ENCODE data around the gene NEIL3. TPM values are rescaled to one million over a fixed set of nuclear protein-coding genes. Genes with fewer than 3 reads are reported as not detected.

NEIL3 gene
- total and polyA plus RNA-seq, 2 donors (not counting 1 experiment from before 2014, with no cell fraction given) = 4.5 to 5.2 TPM

DNA sequence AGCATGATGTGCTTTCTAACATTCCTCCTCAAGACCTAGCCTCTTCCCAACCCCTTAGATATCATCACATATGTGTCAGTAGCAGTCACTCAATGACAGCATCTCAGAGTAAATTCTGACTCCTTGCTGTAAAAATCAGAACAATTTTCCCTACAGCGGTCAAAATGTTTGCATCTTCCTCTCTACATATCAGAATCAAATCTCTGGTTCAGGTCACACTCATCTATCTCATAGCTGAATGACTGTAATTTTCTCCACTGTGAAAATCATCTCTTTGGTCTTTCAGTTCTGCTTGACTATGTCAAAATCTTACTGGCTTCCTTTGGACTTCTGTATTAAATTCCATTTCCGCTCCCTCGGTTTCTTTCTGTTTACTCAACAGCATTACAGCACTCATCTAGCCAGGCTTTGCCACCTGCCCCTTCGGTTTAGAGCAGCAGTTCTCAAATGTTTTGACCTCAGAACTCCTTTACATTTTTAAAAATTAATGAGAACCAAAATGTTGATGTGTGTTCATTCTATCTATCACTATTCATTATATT, 75.3 kb downstream of the NEIL3 start:
- no peak overlapping the region for H3K27ac ChIP-seq (ENCODE audit: insufficient read depth, low read length)

DNA sequence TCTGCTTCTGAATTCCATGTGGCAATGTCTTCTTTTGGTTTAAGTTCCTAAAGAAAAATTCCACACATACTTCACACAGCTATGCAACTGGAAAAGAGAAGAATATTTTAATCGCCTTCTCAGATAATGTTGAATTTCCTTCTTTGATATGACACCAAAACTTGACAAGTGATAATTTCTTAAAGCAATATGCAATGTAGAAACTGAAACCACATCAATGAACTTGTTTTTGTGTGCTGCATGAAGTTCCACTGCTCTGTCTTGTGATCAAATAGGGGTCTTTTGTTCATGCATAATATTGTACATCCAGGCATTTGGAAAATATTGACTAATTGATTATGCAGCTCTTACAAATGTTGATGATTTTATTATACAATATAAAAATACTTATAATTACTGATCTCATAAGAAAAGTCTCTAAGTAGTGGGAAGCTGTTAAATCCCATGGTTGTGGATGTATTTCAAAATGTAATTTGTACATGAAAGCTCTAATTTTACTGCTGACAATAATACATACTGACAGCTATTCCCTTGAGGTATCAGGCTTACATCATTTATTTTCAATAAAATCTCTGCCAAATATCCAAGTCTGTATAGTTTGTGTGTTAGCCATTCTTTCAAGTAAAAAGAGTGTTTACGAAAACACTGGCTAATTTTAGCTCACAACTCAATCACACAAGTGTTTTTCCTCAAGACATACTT, 76.1 kb downstream of the NEIL3 start:
- no peak overlapping the region for H3K4me3 ChIP-seq (replicated peaks in 1 of 4; ENCODE audit: control extremely low read depth in 1 of 4, insufficient read depth in 1 of 4, low read depth in 3 of 4, low read length in 4 of 4)

More for the DNA sequence above, 75.3 kb downstream of the NEIL3 start:
- no peak overlapping the region for H3K4me2 ChIP-seq (ENCODE audit: extremely low read depth, insufficient read depth, low read length)
- TF ChIP-seq, protein P1, sequence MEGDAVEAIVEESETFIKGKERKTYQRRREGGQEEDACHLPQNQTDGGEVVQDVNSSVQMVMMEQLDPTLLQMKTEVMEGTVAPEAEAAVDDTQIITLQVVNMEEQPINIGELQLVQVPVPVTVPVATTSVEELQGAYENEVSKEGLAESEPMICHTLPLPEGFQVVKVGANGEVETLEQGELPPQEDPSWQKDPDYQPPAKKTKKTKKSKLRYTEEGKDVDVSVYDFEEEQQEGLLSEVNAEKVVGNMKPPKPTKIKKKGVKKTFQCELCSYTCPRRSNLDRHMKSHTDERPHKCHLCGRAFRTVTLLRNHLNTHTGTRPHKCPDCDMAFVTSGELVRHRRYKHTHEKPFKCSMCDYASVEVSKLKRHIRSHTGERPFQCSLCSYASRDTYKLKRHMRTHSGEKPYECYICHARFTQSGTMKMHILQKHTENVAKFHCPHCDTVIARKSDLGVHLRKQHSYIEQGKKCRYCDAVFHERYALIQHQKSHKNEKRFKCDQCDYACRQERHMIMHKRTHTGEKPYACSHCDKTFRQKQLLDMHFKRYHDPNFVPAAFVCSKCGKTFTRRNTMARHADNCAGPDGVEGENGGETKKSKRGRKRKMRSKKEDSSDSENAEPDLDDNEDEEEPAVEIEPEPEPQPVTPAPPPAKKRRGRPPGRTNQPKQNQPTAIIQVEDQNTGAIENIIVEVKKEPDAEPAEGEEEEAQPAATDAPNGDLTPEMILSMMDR (conservative IDR thresholded peaks at IDR 0.05 in 1 of 2, IDR thresholded peaks at IDR 0.05 in 1 of 2; ENCODE audit: low read depth in 1 of 2, low read length in 2 of 2) = no peak
- TF ChIP-seq EZH2 (IDR thresholded peaks at IDR 0.05; ENCODE audit: low read length, missing control alignments) = no peak
- no peak overlapping the region for H3K9ac ChIP-seq (ENCODE audit: insufficient read depth, low read length)
- no peak overlapping the region for H3K4me3 ChIP-seq (replicated peaks in 1 of 4; ENCODE audit: control extremely low read depth in 1 of 4, insufficient read depth in 1 of 4, low read depth in 3 of 4, low read length in 4 of 4)
- no peaks in the 10 kb centered on the region for H3K4me1 ChIP-seq (ENCODE audit: control insufficient read depth, extremely low read depth, insufficient read depth, low read length)
- no peaks in the 10 kb centered on the region for H3K36me3 ChIP-seq (ENCODE audit: control insufficient read depth, insufficient read depth, low read length)
- DNase-seq (ENCODE audit: low read depth in 2 of 2) = no peak
- no peak overlapping the region for H2AFZ ChIP-seq (ENCODE audit: low read length)
- H3K27me3 ChIP-seq (ENCODE audit: control insufficient read depth, insufficient read depth, low read length) = no peaks in the 10 kb centered on the region
- H3K79me2 ChIP-seq (ENCODE audit: control insufficient read depth, insufficient read depth, low read length) = no peaks in the 10 kb centered on the region
- H3K9me3 ChIP-seq (ENCODE audit: control insufficient read depth, insufficient read depth, low read depth, low read length) = no peaks in the 10 kb centered on the region
- no peaks in the 10 kb centered on the region for H4K20me1 ChIP-seq (ENCODE audit: control insufficient read depth, extremely low read depth, insufficient read depth, low read length)

DNA sequence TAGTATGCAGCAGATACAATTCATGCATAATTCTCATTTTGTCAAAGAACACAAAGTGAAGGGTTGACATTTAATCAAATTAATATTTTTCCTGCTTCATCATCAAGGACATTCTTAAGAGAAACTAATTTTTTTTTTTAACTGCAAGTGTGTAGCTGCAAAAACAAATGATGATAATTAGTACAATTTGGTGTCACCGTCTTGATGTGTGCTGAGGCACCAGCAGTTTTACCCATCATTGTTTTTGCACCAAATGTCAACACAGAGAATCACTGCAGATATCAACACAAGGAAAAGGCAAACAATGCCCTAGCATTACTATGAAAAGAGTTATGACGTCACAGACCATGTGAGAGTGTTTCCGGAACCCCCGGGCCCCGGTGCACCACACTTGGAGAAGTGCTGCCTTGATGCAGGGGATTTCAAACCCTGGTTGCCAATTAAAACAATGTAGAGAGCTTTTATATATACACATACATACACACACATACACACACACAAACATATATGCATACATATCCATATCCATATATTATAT, 76.7 kb downstream of the NEIL3 start:
- Histone ChIP-seq H3K27me3 (ENCODE audit: control insufficient read depth, insufficient read depth, low read length) (no peaks in the 10 kb centered on the region), H3K4me2 (ENCODE audit: extremely low read depth, insufficient read depth, low read length) (peak overlapping the region; percentile 48), H2AFZ (ENCODE audit: low read length) (no peak overlapping the region), H4K20me1 (ENCODE audit: control insufficient read depth, extremely low read depth, insufficient read depth, low read length) (no peaks in the 10 kb centered on the region), H3K4me3 (replicated peaks in 1 of 4; ENCODE audit: control extremely low read depth in 1 of 4, insufficient read depth in 1 of 4, low read depth in 3 of 4, low read length in 4 of 4) (no peak overlapping the region), H3K9ac (ENCODE audit: insufficient read depth, low read length) (no peak overlapping the region), H3K9me3 (ENCODE audit: control insufficient read depth, insufficient read depth, low read depth, low read length) (no peaks in the 10 kb centered on the region), H3K79me2 (ENCODE audit: control insufficient read depth, insufficient read depth, low read length) (no peaks in the 10 kb centered on the region), H3K4me1 (ENCODE audit: control insufficient read depth, extremely low read depth, insufficient read depth, low read length) (no peaks in the 10 kb centered on the region), H3K27ac (ENCODE audit: insufficient read depth, low read length) (no peak overlapping the region), H3K36me3 (ENCODE audit: control insufficient read depth, insufficient read depth, low read length) (no peaks in the 10 kb centered on the region)
- DNase-seq (ENCODE audit: low read depth in 2 of 2) = no peak
- TF ChIP-seq, protein P1 (conservative IDR thresholded peaks at IDR 0.05 in 1 of 2, IDR thresholded peaks at IDR 0.05 in 1 of 2; ENCODE audit: low read depth in 1 of 2, low read length in 2 of 2) = no peak
- TF ChIP-seq EZH2 (IDR thresholded peaks at IDR 0.05; ENCODE audit: low read length, missing control alignments) = no peak

More for the DNA sequence above, 76.1 kb downstream of the NEIL3 start:
- TF ChIP-seq EZH2 (IDR thresholded peaks at IDR 0.05; ENCODE audit: low read length, missing control alignments) = no peak
- TF ChIP-seq, protein P1 (conservative IDR thresholded peaks at IDR 0.05 in 1 of 2, IDR thresholded peaks at IDR 0.05 in 1 of 2; ENCODE audit: low read depth in 1 of 2, low read length in 2 of 2) = no peak
- no peak overlapping the region for H2AFZ ChIP-seq (ENCODE audit: low read length)
- peak overlapping the region; percentile 48 for H3K4me2 ChIP-seq (ENCODE audit: extremely low read depth, insufficient read depth, low read length)
- DNase-seq (ENCODE audit: low read depth in 2 of 2) = peak; percentile 23 to 27
- H3K79me2 ChIP-seq (ENCODE audit: control insufficient read depth, insufficient read depth, low read length) = no peaks in the 10 kb centered on the region
- no peaks in the 10 kb centered on the region for H3K36me3 ChIP-seq (ENCODE audit: control insufficient read depth, insufficient read depth, low read length)
- H3K4me1 ChIP-seq (ENCODE audit: control insufficient read depth, extremely low read depth, insufficient read depth, low read length) = no peaks in the 10 kb centered on the region
- no peaks in the 10 kb centered on the region for H3K9me3 ChIP-seq (ENCODE audit: control insufficient read depth, insufficient read depth, low read depth, low read length)
- H3K27ac ChIP-seq (ENCODE audit: insufficient read depth, low read length) = no peak overlapping the region
- H4K20me1 ChIP-seq (ENCODE audit: control insufficient read depth, extremely low read depth, insufficient read depth, low read length) = no peaks in the 10 kb centered on the region
- H3K9ac ChIP-seq (ENCODE audit: insufficient read depth, low read length) = no peak overlapping the region
- no peaks in the 10 kb centered on the region for H3K27me3 ChIP-seq (ENCODE audit: control insufficient read depth, insufficient read depth, low read length)
